Endothelial cell (in vitro differentiated cells): ENCODE data around the gene ZC3H7A. TPM values are rescaled to one million over a fixed set of nuclear protein-coding genes. Genes with fewer than 3 reads are reported as not detected.

Experiments used
- DNase-seq: peaks from one replicate; pipeline ENCODE4 v3.0.0; 2021; ENCODE audit warnings: low spot score
- H3K27ac Mint-ChIP-seq: one replicate; pipeline ENCODE4 v1.8.0; 2021; ENCODE audit warnings: mixed read lengths, inconsistent platforms; ENCODE audit not compliant: unreplicated experiment
- H3K27me3 Mint-ChIP-seq: one replicate; pipeline ENCODE4 v1.8.0; 2021; ENCODE audit warnings: mild to moderate bottlenecking, moderate library complexity, mixed read lengths, inconsistent platforms; ENCODE audit not compliant: unreplicated experiment
- H3K36me3 Mint-ChIP-seq: one replicate; pipeline ENCODE4 v1.8.0; 2021; ENCODE audit warnings: mild to moderate bottlenecking, low read depth, mixed read lengths, inconsistent platforms; ENCODE audit not compliant: unreplicated experiment
- H3K4me1 Mint-ChIP-seq: one replicate; pipeline ENCODE4 v1.8.0; 2021; ENCODE audit warnings: mild to moderate bottlenecking, mixed read lengths, inconsistent platforms; ENCODE audit not compliant: unreplicated experiment
- H3K4me3 Mint-ChIP-seq: one replicate; pipeline ENCODE4 v1.8.0; 2021; ENCODE audit warnings: mild to moderate bottlenecking, mixed read lengths, inconsistent platforms; ENCODE audit not compliant: unreplicated experiment
- H3K9me3 Mint-ChIP-seq: one replicate; pipeline ENCODE4 v1.8.0; 2021; ENCODE audit warnings: mixed read lengths, inconsistent platforms; ENCODE audit not compliant: unreplicated experiment
- CTCF ChIP-seq: fragments of 200-600 bp; sonication (generic); IDR thresholded peaks from one replicate; pipeline ENCODE4 v1.5.0; 2021; ENCODE audit warnings: antibody characterized with exemption; ENCODE audit not compliant: unreplicated experiment
- total RNA-seq: library from RNA; stranded (reverse); fragmentation: NEBNext Ultra II Directional; extraction: Animal tissue kit (Norgen Biotek cat#: 25700); gene quantifications from one replicate; pipeline ENCODE4 v1.2.1, GENCODE V29; 2021; ENCODE audit not compliant: unreplicated experiment

Gene ZC3H7A
- total RNA-seq, 1 donor from 2014 or later: 84.7 TPM

- no peak for DNase-seq
- H3K4me3 Mint-ChIP-seq: no peak overlapping the region
- H3K4me1 Mint-ChIP-seq: no peaks in the 10 kb centered on the region
- H3K9me3 Mint-ChIP-seq: no peaks in the 10 kb centered on the region
- H3K27me3 Mint-ChIP-seq: peaks cover 4% of the 10 kb centered on the region
- H3K36me3 Mint-ChIP-seq: peaks cover 18% of the 10 kb centered on the region
- H3K27ac Mint-ChIP-seq: no peak overlapping the region
- no peak for TF ChIP-seq CTCF
These were observed 39.7 kb upstream of the ZC3H7A start for GRCh38 chr16:11836650-11837244.

- no peak for TF ChIP-seq CTCF
- no peaks in the 10 kb centered on the region for H3K9me3 Mint-ChIP-seq
- H3K36me3 Mint-ChIP-seq: peaks cover 14% of the 10 kb centered on the region
- H3K4me3 Mint-ChIP-seq: no peak overlapping the region
- H3K27me3 Mint-ChIP-seq: peaks cover 4% of the 10 kb centered on the region
- no peaks in the 10 kb centered on the region for H3K4me1 Mint-ChIP-seq
- no peak overlapping the region for H3K27ac Mint-ChIP-seq
- DNase-seq: no peak
These were observed 39.0 kb upstream of the ZC3H7A start for GRCh38 chr16:11835891-11836649.

GRCh38 chr16:11835309-11835708 is 38.3 kb upstream of the ZC3H7A start:
- no peak for TF ChIP-seq CTCF
- H3K4me3 Mint-ChIP-seq: no peak overlapping the region
- peaks cover 4% of the 10 kb centered on the region for H3K27me3 Mint-ChIP-seq
- H3K36me3 Mint-ChIP-seq: peaks cover 14% of the 10 kb centered on the region
- H3K9me3 Mint-ChIP-seq: no peaks in the 10 kb centered on the region
- H3K27ac Mint-ChIP-seq: no peak overlapping the region
- no peaks in the 10 kb centered on the region for H3K4me1 Mint-ChIP-seq
- DNase-seq: no peak

- DNase-seq: no peak
- TF ChIP-seq CTCF: no peak
- no peaks in the 10 kb centered on the region for H3K9me3 Mint-ChIP-seq
- peaks cover 4% of the 10 kb centered on the region for H3K27me3 Mint-ChIP-seq
- H3K4me3 Mint-ChIP-seq: no peak overlapping the region
- H3K4me1 Mint-ChIP-seq: no peaks in the 10 kb centered on the region
- no peak overlapping the region for H3K27ac Mint-ChIP-seq
- H3K36me3 Mint-ChIP-seq: peaks cover 8% of the 10 kb centered on the region
These were observed 37.1 kb upstream of the ZC3H7A start for GRCh38 chr16:11833951-11834695.
